H9 (cell line): Measurements from ENCODE around the gene AGBL4. TPM values are rescaled to one million over a fixed set of nuclear protein-coding genes. Genes with fewer than 3 reads are reported as not detected.

Experiments
- DNase-seq: peaks from one replicate; pipeline ENCODE4 v3.0.0-alpha.2; 2017
- H2AFZ ChIP-seq: one replicate; pipeline ENCODE4 v1.6.1; 2013; ENCODE audit warnings: mild to moderate bottlenecking, low read length, control low read depth, moderate library complexity
- H2AK5ac ChIP-seq: 2 replicates; pipeline ENCODE4 v1.6.1; 2013; ENCODE audit warnings: low read length, control low read depth, mixed read lengths; ENCODE audit not compliant: insufficient read length
- H2BK120ac ChIP-seq: one replicate; pipeline ENCODE4 v1.6.1; 2013; ENCODE audit warnings: low read depth, mild to moderate bottlenecking, low read length, control low read depth, inconsistent platforms; ENCODE audit not compliant: poor library complexity, severe bottlenecking
- H2BK12ac ChIP-seq: 2 replicates; pipeline ENCODE4 v1.6.1; 2013; ENCODE audit warnings: low read length, control low read depth, mixed read lengths, low read depth; ENCODE audit not compliant: insufficient read length
- H2BK15ac ChIP-seq: 2 replicates; pipeline ENCODE4 v1.6.1; 2013; ENCODE audit warnings: low read depth, low read length, control low read depth
- H2BK20ac ChIP-seq: one replicate; pipeline ENCODE4 v1.6.1; 2013; ENCODE audit warnings: low read depth, mild to moderate bottlenecking, low read length, control low read depth, inconsistent platforms; ENCODE audit not compliant: poor library complexity, severe bottlenecking
- H2BK5ac ChIP-seq: 2 replicates; pipeline ENCODE4 v1.6.1; 2013; ENCODE audit warnings: low read length, control low read depth, mixed read lengths; ENCODE audit not compliant: insufficient read length
- H3K14ac ChIP-seq: 2 replicates; pipeline ENCODE4 v1.6.1; 2013; ENCODE audit warnings: low read length, control low read depth; ENCODE audit not compliant: insufficient read depth
- H3K18ac ChIP-seq: 2 replicates; pipeline ENCODE4 v1.6.1; 2013; ENCODE audit warnings: low read depth, mild to moderate bottlenecking, mixed read lengths, low read length, control low read depth; ENCODE audit not compliant: insufficient read length
- H3K23ac ChIP-seq: 2 replicates; pipeline ENCODE4 v1.6.1; 2013; ENCODE audit warnings: low read length, control low read depth, mixed read lengths, low read depth; ENCODE audit not compliant: insufficient read length
- H3K23me2 ChIP-seq: 2 replicates; pipeline ENCODE4 v1.6.1; 2013; ENCODE audit warnings: low read depth, mild to moderate bottlenecking, mixed read lengths, low read length, control low read depth; ENCODE audit not compliant: insufficient read length, poor library complexity, severe bottlenecking
- H3K27ac ChIP-seq: 2 replicates; pipeline ENCODE4 v1.5.1; 2013; ENCODE audit warnings: low read length, control low read depth, mixed read lengths, low read depth; ENCODE audit not compliant: insufficient read length
- H3K27me3 ChIP-seq: 2 replicates; pipeline ENCODE4 v1.6.1; 2013; ENCODE audit warnings: low read length, control low read depth, inconsistent platforms; ENCODE audit not compliant: insufficient read depth
- H3K4ac ChIP-seq: 2 replicates; pipeline ENCODE4 v1.6.1; 2013; ENCODE audit warnings: low read depth, mild to moderate bottlenecking, control low read depth, inconsistent platforms, low read length, moderate library complexity
- H3K4me1 ChIP-seq: 2 replicates; pipeline ENCODE4 v1.6.1; 2013; ENCODE audit warnings: low read length, control low read depth, inconsistent platforms; ENCODE audit not compliant: insufficient read depth
- H3K4me2 ChIP-seq: 2 replicates; pipeline ENCODE4 v1.6.1; 2013; ENCODE audit warnings: low read length, control low read depth, mixed read lengths; ENCODE audit not compliant: insufficient read length, insufficient read depth
- H3K56ac ChIP-seq: 2 replicates; pipeline ENCODE4 v1.6.1; 2013; ENCODE audit warnings: low read depth, mild to moderate bottlenecking, mixed read lengths, low read length, control low read depth; ENCODE audit not compliant: insufficient read length
- H3K79me1 ChIP-seq: 2 replicates; pipeline ENCODE4 v1.6.1; 2013; ENCODE audit warnings: low read depth, mild to moderate bottlenecking, moderate library complexity, low read length, control low read depth, inconsistent platforms; ENCODE audit not compliant: insufficient read depth, poor library complexity, severe bottlenecking
- H3K79me2 ChIP-seq: 2 replicates; pipeline ENCODE4 v1.6.1; 2013; ENCODE audit warnings: low read length, control low read depth, inconsistent platforms; ENCODE audit not compliant: insufficient read depth
- H3K9ac ChIP-seq: 2 replicates; pipeline ENCODE4 v1.6.1; 2013; ENCODE audit warnings: low read length, control low read depth, mixed read lengths; ENCODE audit not compliant: insufficient read length; ENCODE audit errors: extremely low read depth
- H3K9me3 ChIP-seq: one replicate; pipeline ENCODE4 v1.6.1; 2013; ENCODE audit warnings: low read depth, low read length, inconsistent platforms; ENCODE audit not compliant: control insufficient read depth
- H3T11ph ChIP-seq: one replicate; pipeline ENCODE4 v1.6.1; 2013; ENCODE audit warnings: mild to moderate bottlenecking, low read length, control low read depth, inconsistent platforms
- H4K20me1 ChIP-seq: one replicate; pipeline ENCODE4 v1.6.1; 2013; ENCODE audit not compliant: control insufficient read depth, insufficient read length, insufficient read depth
- H4K5ac ChIP-seq: 2 replicates; pipeline ENCODE4 v1.6.1; 2013; ENCODE audit warnings: low read depth, mild to moderate bottlenecking, mixed read lengths, low read length, control low read depth; ENCODE audit not compliant: insufficient read length
- H4K8ac ChIP-seq: replicated peaks from 2 replicates; pipeline ENCODE4 v1.6.1; 2013; ENCODE audit warnings: low read length, control low read depth, mixed read lengths, low read depth; ENCODE audit not compliant: insufficient read length
- H4K91ac ChIP-seq: 2 replicates; pipeline ENCODE4 v1.6.1; 2013; ENCODE audit warnings: low read depth, mild to moderate bottlenecking, moderate library complexity, mixed read lengths, low read length, control low read depth; ENCODE audit not compliant: insufficient read length
- H3K27ac Mint-ChIP-seq, 3 experiments: 2 replicates in 2 of 3; 3 replicates in 1 of 3; pipeline ENCODE4 v1.8.0; 2020 to 2021; ENCODE audit warnings: mixed read lengths in 3 of 3, mild to moderate bottlenecking in 1 of 3, moderate library complexity in 1 of 3
- H3K27me3 Mint-ChIP-seq: 2 replicates; pipeline ENCODE4 v1.8.0; 2021; ENCODE audit warnings: low read depth, mild to moderate bottlenecking, moderate library complexity, mixed read lengths
- H3K36me3 Mint-ChIP-seq, 3 experiments: 2 replicates in 2 of 3; 3 replicates in 1 of 3; pipeline ENCODE4 v1.8.0; 2020 to 2021; ENCODE audit warnings: low read depth in 3 of 3, mixed read lengths in 3 of 3; ENCODE audit not compliant: insufficient read depth in 1 of 3
- H3K4me1 Mint-ChIP-seq, 2 experiments: 2 replicates each; pipeline ENCODE4 v1.8.0; 2020; ENCODE audit warnings: mixed read lengths in 2 of 2
- H3K4me3 Mint-ChIP-seq, 2 experiments: 2 replicates in 1 of 2; 3 replicates in 1 of 2; pipeline ENCODE4 v1.8.0; 2020 to 2021; ENCODE audit warnings: mild to moderate bottlenecking in 2 of 2, mixed read lengths in 2 of 2, moderate library complexity in 1 of 2
- H3K9me3 Mint-ChIP-seq, 2 experiments: 2 replicates in 1 of 2; 3 replicates in 1 of 2; pipeline ENCODE4 v1.8.0; 2020; ENCODE audit warnings: mild to moderate bottlenecking in 2 of 2, mixed read lengths in 2 of 2, moderate library complexity in 1 of 2
- WGBS: extraction: QIAGEN DNeasy Blood & Tissue Kit; methylation state at CpG from one replicate; pipeline ENCODE4 v1.1.7; 2013; ENCODE audit warnings: missing lambda C conversion rate, low lambda C conversion rate, mixed read lengths; ENCODE audit not compliant: insufficient read length; ENCODE audit errors: extremely low coverage; 5-methylcytosine and 5-hydroxymethylcytosine counted together
- total RNA-seq: library from RNA; stranded (reverse); gene quantifications from 2 replicates; pipeline ENCODE4 v1.2.1, GENCODE V29; 2021
- TF ChIP-seq, protein P1 (sequence below): fragments of 200-600 bp; sonication (generic); conservative IDR thresholded peaks from 3 replicates; pipeline ENCODE4 v1.8.0; 2021; ENCODE audit warnings: antibody characterized with exemption, mild to moderate bottlenecking

Gene AGBL4
- total RNA-seq, 1 experiment from 2014 or later, result not detected

DNA sequence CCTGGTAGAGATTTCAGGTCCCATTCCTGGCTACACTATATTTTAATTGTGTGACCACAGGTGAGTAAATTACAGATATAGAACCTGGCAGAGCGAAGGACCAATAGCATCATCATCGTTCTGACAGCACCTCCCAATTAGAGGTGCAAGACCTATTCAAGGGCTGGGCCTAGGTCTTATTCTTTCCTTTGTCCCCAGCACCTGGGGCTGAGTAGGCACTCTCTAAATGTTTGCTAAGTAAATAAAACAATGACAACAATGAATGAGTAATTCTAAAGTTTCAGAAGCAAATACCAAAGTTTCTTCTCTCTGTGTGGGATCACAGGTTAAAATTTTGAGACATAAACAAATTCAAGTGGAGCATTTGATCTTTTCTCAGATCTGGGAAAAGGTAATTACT lies 1279.7 kb downstream of the AGBL4 start:
- Histone ChIP-seq H3K4me2 (no peak overlapping the region), H4K5ac (no peak overlapping the region), H2BK12ac (no peak overlapping the region), H2BK5ac (no peak overlapping the region), H3K56ac (no peak overlapping the region), H3K27ac (no peak overlapping the region), H4K91ac (no peak overlapping the region), H2BK15ac (no peak overlapping the region), H3K4me1 (no peaks in the 10 kb centered on the region), H2BK20ac (no peak overlapping the region), H4K20me1 (no peaks in the 10 kb centered on the region), H2AK5ac (no peak overlapping the region), H3T11ph (no peak overlapping the region), H3K23ac (no peak overlapping the region), H4K8ac (no peak overlapping the region), H3K9me3 (no peaks in the 10 kb centered on the region), H3K4ac (no peak overlapping the region), H3K79me1 (no peaks in the 10 kb centered on the region), H3K27me3 (no peaks in the 10 kb centered on the region), H3K9ac (no peak overlapping the region), H2BK120ac (no peak overlapping the region), H3K14ac (no peak overlapping the region), H3K18ac (no peak overlapping the region), H3K79me2 (no peaks in the 10 kb centered on the region), H2AFZ (no peak overlapping the region), H3K23me2 (no peaks in the 10 kb centered on the region)
- peaks cover 0 to 16% (median 14%) of the 10 kb centered on the region in 3 experiments; a peak in 4 of 7 replicates for H3K36me3 Mint-ChIP-seq
- peaks cover 11 to 15% of the 10 kb centered on the region in 2 experiments for H3K4me1 Mint-ChIP-seq
- H3K27me3 Mint-ChIP-seq, result no peaks in the 10 kb centered on the region
- TF ChIP-seq, protein P1, sequence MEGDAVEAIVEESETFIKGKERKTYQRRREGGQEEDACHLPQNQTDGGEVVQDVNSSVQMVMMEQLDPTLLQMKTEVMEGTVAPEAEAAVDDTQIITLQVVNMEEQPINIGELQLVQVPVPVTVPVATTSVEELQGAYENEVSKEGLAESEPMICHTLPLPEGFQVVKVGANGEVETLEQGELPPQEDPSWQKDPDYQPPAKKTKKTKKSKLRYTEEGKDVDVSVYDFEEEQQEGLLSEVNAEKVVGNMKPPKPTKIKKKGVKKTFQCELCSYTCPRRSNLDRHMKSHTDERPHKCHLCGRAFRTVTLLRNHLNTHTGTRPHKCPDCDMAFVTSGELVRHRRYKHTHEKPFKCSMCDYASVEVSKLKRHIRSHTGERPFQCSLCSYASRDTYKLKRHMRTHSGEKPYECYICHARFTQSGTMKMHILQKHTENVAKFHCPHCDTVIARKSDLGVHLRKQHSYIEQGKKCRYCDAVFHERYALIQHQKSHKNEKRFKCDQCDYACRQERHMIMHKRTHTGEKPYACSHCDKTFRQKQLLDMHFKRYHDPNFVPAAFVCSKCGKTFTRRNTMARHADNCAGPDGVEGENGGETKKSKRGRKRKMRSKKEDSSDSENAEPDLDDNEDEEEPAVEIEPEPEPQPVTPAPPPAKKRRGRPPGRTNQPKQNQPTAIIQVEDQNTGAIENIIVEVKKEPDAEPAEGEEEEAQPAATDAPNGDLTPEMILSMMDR, result no peak
- H3K9me3 Mint-ChIP-seq, result no peaks in the 10 kb centered on the region
- no CpG with 5 or more reads among the region's 2 CpGs for WGBS
- H3K27ac Mint-ChIP-seq, result no peak overlapping the region
- no peak overlapping the region for H3K4me3 Mint-ChIP-seq
- no peak for DNase-seq
